Thymus (tissue), 11 donors: ENCODE measurements around the gene AFAP1. TPM values are rescaled to one million over a fixed set of nuclear protein-coding genes. Genes with fewer than 3 reads are reported as not detected.

Source experiments
- DNase-seq, 9 donors: peaks; one replicate each; pipeline ENCODE4 v3.0.0-alpha.2; 2013; ENCODE audit warnings: low spot score in 9 of 9, low read depth in 6 of 9, missing footprints in 1 of 9
- H3K27ac ChIP-seq, 2 donors: one replicate each; pipeline ENCODE4 v1.5.1; 2013; ENCODE audit warnings: control low read depth in 1 of 2, low read depth in 1 of 2, low read length in 1 of 2, mild to moderate bottlenecking in 1 of 2, moderate library complexity in 1 of 2
- H3K27me3 ChIP-seq, 2 donors: one replicate each; pipeline ENCODE4 v1.5.1; 2013; ENCODE audit warnings: low read length in 1 of 2; ENCODE audit not compliant: control insufficient read depth in 2 of 2, insufficient read depth in 1 of 2
- H3K36me3 ChIP-seq, 2 donors: one replicate each; pipeline ENCODE4 v1.5.1; 2013; ENCODE audit warnings: low read length in 1 of 2, mild to moderate bottlenecking in 1 of 2, moderate library complexity in 1 of 2; ENCODE audit not compliant: control insufficient read depth in 2 of 2, insufficient read depth in 2 of 2
- H3K4me1 ChIP-seq, 2 donors: one replicate each; pipeline ENCODE4 v1.5.1; 2013; ENCODE audit warnings: low read length in 2 of 2; ENCODE audit not compliant: control insufficient read depth in 2 of 2, insufficient read depth in 2 of 2
- H3K4me3 ChIP-seq, 2 donors: one replicate each; pipeline ENCODE4 v1.5.1; 2013; ENCODE audit warnings: low read length in 2 of 2, control low read depth in 1 of 2, mild to moderate bottlenecking in 1 of 2
- H3K9me3 ChIP-seq, 2 donors: one replicate each; pipeline ENCODE4 v1.5.1; 2013; ENCODE audit warnings: low read length in 1 of 2, mild to moderate bottlenecking in 1 of 2; ENCODE audit not compliant: control insufficient read depth in 2 of 2, insufficient read depth in 1 of 2
- WGBS: extraction: QIAGEN DNeasy Blood & Tissue Kit; methylation state at CpG from one replicate; pipeline ENCODE4 v1.1.7; 2013; 5-methylcytosine and 5-hydroxymethylcytosine counted together
- polyA plus RNA-seq: library from polyadenylated mRNA; stranded (reverse); fragments of 200-250 nt; gene quantifications from one replicate; pipeline ENCODE4 v1.2.3, GENCODE V29; 2013
- total RNA-seq: library from RNA; stranded (reverse); fragments of 120-200 nt; gene quantifications from one replicate; pipeline ENCODE4 v1.2.4, GENCODE V29; 2013
- donor health status: healthy.

Gene AFAP1
- total and polyA plus RNA-seq, 2 donors: 3.2 to 4.5 TPM

- peaks cover 0 to 10% of the 10 kb centered on the region in 2 donors for H3K4me1 ChIP-seq
- H3K4me3 ChIP-seq: no peak overlapping the region
- peaks cover 0 to 12% of the 10 kb centered on the region in 2 donors for H3K27me3 ChIP-seq
- 77% methylated on average over 8 of the region's 8 CpGs for WGBS
- H3K36me3 ChIP-seq: no peaks in the 10 kb centered on the region
- DNase-seq: no peak
- H3K9me3 ChIP-seq: no peaks in the 10 kb centered on the region
- no peak overlapping the region for H3K27ac ChIP-seq
These were observed 42.2 kb upstream of the AFAP1 start for GRCh38 chr4:7981738-7982394.

DNA sequence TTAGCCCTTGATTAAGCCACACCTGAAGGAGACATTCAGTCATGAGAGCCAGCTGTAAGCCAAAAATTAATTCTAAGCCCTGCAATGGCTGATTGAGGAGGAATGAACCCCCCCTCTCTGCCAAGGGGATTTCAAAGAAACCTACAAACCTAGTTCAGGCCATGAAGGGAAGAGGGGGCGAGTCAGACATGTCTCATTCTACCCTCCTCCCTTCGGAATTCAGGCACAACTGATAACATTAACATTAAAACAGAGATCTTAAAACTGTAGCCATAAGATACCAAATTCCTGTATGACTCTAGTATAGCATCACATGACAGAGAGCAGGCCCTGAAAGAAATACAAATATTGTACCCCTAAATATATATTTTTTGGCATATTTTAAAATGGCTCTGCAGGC lies 40.4 kb upstream of the AFAP1 start:
- H3K27ac ChIP-seq: no peak overlapping the region

GRCh38 chr4:7979652-7979968 lies 39.9 kb upstream of the AFAP1 start:
- Histone ChIP-seq H3K27me3 (peaks cover 0 to 4% of the 10 kb centered on the region in 2 donors), H3K36me3 (no peaks in the 10 kb centered on the region), H3K4me3 (no peak overlapping the region), H3K4me1 (peaks cover 0 to 10% of the 10 kb centered on the region in 2 donors), H3K9me3 (no peaks in the 10 kb centered on the region), H3K27ac (no peak overlapping the region)
- 56% methylated on average over 4 of the region's 4 CpGs for WGBS
- no peak for DNase-seq

More for the DNA sequence above, 40.4 kb upstream of the AFAP1 start:
- Histone ChIP-seq H3K9me3 (no peaks in the 10 kb centered on the region), H3K4me1 (peaks cover 0 to 10% of the 10 kb centered on the region in 2 donors), H3K36me3 (no peaks in the 10 kb centered on the region), H3K27me3 (peaks cover 0 to 5% of the 10 kb centered on the region in 2 donors), H3K4me3 (no peak overlapping the region)
- no peak for DNase-seq
- 84% methylated on average over 2 of the region's 2 CpGs for WGBS

GRCh38 chr4:7978907-7979651 lies 39.4 kb upstream of the AFAP1 start:
- Histone ChIP-seq H3K9me3 (no peaks in the 10 kb centered on the region), H3K4me3 (no peak overlapping the region), H3K36me3 (no peaks in the 10 kb centered on the region), H3K4me1 (peaks cover 0 to 10% of the 10 kb centered on the region in 2 donors), H3K27ac (peak overlapping the region; percentile 4 to 68), H3K27me3 (peaks cover 0 to 4% of the 10 kb centered on the region in 2 donors)
- DNase-seq: no peak
- 77% methylated on average over 17 of the region's 17 CpGs for WGBS

DNA sequence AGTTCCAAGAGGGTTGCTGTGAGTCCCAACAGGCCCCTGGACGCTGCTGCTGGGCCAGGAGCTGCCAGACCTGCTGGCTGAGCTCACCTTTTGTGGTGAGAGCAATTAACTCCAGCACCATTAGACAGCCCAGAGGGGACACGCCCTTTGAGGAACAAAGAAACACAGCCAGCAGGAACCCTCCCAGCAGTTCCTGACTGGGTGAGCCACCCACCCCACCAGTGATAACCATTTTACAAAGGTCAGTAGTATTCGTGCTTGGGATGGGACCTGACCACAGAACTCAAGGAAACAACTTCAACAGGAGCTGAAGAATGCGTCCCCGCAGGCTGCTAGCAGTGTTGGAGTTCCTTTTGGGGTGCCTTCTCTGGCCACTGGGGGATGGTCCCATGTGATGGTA lies 38.8 kb upstream of the AFAP1 start:
- H3K27me3 ChIP-seq: peaks cover 0 to 4% of the 10 kb centered on the region in 2 donors
- no peaks in the 10 kb centered on the region for H3K36me3 ChIP-seq
- peak overlapping the region; percentile 43 to 68 for H3K27ac ChIP-seq
- no peak for DNase-seq
- 73% methylated on average over 5 of the region's 5 CpGs for WGBS
- H3K9me3 ChIP-seq: no peaks in the 10 kb centered on the region
- H3K4me3 ChIP-seq: no peak overlapping the region
- H3K4me1 ChIP-seq: peaks cover 0 to 12% of the 10 kb centered on the region in 2 donors

DNA sequence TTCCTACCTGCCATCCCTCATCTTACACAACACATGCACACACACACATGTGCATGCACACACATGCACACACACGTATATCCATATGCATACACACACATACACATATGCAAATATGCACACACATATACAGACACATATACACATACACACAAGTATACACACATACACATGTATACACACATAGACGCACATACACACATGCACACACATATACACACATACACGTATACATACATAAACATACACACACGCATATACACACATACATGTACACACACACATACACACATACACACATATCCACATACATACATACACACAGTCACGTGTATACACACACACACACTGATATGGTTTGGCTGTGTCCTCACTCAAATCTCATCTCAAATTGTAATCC lies 37.0 kb upstream of the AFAP1 start:
- no peak overlapping the region for H3K27ac ChIP-seq
- peaks cover 0 to 16% of the 10 kb centered on the region in 2 donors for H3K4me1 ChIP-seq
- H3K27me3 ChIP-seq: peaks cover 0 to 4% of the 10 kb centered on the region in 2 donors
- no peaks in the 10 kb centered on the region for H3K36me3 ChIP-seq
- no peak for DNase-seq
- H3K9me3 ChIP-seq: no peaks in the 10 kb centered on the region
- H3K4me3 ChIP-seq: no peak overlapping the region
- WGBS: 98% methylated on average over 5 of the region's 5 CpGs

DNA sequence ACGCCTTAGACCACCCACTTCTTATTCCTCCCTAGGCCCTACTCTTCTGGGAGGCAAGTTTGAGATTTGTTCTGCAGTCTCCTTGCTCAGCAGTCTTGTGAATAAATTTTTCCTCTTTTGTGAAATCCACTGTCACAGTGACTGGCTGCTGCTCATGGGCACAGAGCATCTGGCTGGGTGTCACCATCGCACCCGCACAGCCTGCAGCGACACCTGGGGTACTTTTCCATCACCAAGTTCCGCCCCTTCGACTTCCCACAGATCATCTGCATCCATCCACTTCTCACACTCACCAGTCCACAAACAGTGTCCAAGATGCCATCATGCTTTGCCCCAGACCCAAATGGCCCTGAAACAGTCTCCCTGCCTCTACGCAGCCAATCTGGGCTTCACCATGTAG lies 36.4 kb upstream of the AFAP1 start:
- H3K27me3 ChIP-seq: peaks cover 0 to 4% of the 10 kb centered on the region in 2 donors
- no peak for DNase-seq
- no peak overlapping the region for H3K27ac ChIP-seq
- no peaks in the 10 kb centered on the region for H3K36me3 ChIP-seq
- H3K4me1 ChIP-seq: peaks cover 0 to 20% of the 10 kb centered on the region in 2 donors
- WGBS: 95% methylated on average over 7 of the region's 7 CpGs
- no peaks in the 10 kb centered on the region for H3K9me3 ChIP-seq
- H3K4me3 ChIP-seq: no peak overlapping the region

DNA sequence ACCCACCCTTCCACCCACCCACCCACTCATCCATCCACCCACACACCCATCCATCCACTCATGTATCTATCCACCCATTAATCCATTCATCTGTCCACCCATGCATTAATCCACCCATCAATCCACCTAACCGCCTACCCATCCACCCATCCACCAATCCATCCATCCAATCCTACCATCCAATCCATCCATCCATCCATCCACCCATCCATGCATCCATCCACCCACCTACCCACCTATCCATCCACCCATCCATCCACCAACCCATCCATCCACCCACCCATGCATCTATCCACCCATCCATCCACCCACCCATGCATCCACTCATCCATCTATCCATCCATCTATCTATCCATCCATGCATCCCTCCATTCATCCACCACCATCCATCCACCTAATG lies 34.8 kb upstream of the AFAP1 start:
- H3K27me3 ChIP-seq: peaks cover 0 to 4% of the 10 kb centered on the region in 2 donors
- H3K9me3 ChIP-seq: no peaks in the 10 kb centered on the region
- no peaks in the 10 kb centered on the region for H3K36me3 ChIP-seq
- no peak overlapping the region for H3K4me3 ChIP-seq
- no peak overlapping the region for H3K27ac ChIP-seq
- DNase-seq: no peak
- H3K4me1 ChIP-seq: peaks cover 0 to 31% of the 10 kb centered on the region in 2 donors
- WGBS: 100% methylated on average over 1 of the region's 1 CpG

DNA sequence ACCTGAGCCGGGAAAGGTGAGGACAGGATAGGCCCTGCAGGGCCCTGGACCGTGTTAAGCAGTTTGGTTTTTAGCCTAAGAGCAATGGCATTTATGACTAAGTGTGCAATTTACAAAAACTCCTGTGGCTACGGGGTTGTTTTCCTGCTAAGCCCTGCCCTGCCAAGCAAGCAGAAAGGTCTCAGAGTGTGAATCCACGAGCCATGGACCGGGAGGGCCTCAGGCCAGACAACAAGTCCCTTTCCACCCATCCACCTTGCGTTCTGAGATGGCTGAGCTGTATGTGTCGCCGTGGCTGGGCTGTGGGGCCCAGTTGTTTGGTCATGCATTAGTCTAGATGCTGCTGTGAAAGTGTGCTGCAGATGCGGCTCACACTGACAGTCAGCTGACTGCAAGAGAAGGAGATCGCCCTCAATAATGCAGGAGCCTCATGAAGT lies 33.9 kb upstream of the AFAP1 start:
- no peak overlapping the region for H3K27ac ChIP-seq
- H3K9me3 ChIP-seq: no peaks in the 10 kb centered on the region
- H3K27me3 ChIP-seq: peaks cover 0 to under 1% of the 10 kb centered on the region in 2 donors
- H3K36me3 ChIP-seq: no peaks in the 10 kb centered on the region
- peaks cover 0 to 25% of the 10 kb centered on the region in 2 donors for H3K4me1 ChIP-seq
- 87% methylated on average over 10 of the region's 10 CpGs for WGBS
- no peak overlapping the region for H3K4me3 ChIP-seq
- no peak for DNase-seq
